Calu3 (cell line): ENCODE results near the gene FBP1. TPM values are rescaled to one million over a fixed set of nuclear protein-coding genes. Genes with fewer than 3 reads are reported as not detected.

Source experiments
- BruUV-seq: library from RNA; stranded (reverse); fragments of 400-500 nt; replicated peaks from 2 replicates; lab custom pipeline; 2021; lab: Mats Ljungman, UMichigan
- CTCF ChIA-PET: fragments of 300-600 bp; sonication (Branson Sonifier 250); formaldehyde crosslinking; loops from one replicate; lab custom pipeline; 2022; ENCODE audit warnings: antibody characterized with exemption; lab: Charles Lee
- DNase-seq: peaks from one replicate; pipeline ENCODE4 v3.0.0; 2022
- H3K27ac Mint-ChIP-seq: one replicate; pipeline ENCODE4 v1.8.0; 2022; ENCODE audit warnings: mixed read lengths; ENCODE audit not compliant: unreplicated experiment
- H3K27me3 Mint-ChIP-seq: one replicate; pipeline ENCODE4 v1.8.0; 2022; ENCODE audit warnings: mixed read lengths; ENCODE audit not compliant: unreplicated experiment
- H3K36me3 Mint-ChIP-seq: one replicate; pipeline ENCODE4 v1.8.0; 2022; ENCODE audit warnings: mild to moderate bottlenecking, moderate library complexity, mixed read lengths; ENCODE audit not compliant: insufficient read depth, unreplicated experiment
- H3K4me1 Mint-ChIP-seq: one replicate; pipeline ENCODE4 v1.8.0; 2022; ENCODE audit warnings: mild to moderate bottlenecking, low read depth, mixed read lengths; ENCODE audit not compliant: unreplicated experiment
- H3K4me3 Mint-ChIP-seq: one replicate; pipeline ENCODE4 v1.8.0; 2022; ENCODE audit warnings: mild to moderate bottlenecking, low read depth, moderate library complexity, mixed read lengths; ENCODE audit not compliant: unreplicated experiment
- H3K9me3 Mint-ChIP-seq: one replicate; pipeline ENCODE4 v1.8.0; 2022; ENCODE audit warnings: low read depth, mixed read lengths; ENCODE audit not compliant: unreplicated experiment
- CTCF ChIP-seq: fragments of 200-600 bp; IDR thresholded peaks from one replicate; pipeline ENCODE4 v1.8.0; 2022; ENCODE audit warnings: antibody characterized with exemption; ENCODE audit not compliant: unreplicated experiment
- intact Hi-C: fragments of 100-400 bp; cut with micrococcal nuclease; formaldehyde crosslinking; loops from one replicate; pipeline ENCODE4 v1.10.0; 2022; ENCODE audit not compliant: unreplicated experiment
- total RNA-seq: library from RNA; stranded (reverse); gene quantifications from 2 replicates; pipeline ENCODE4 v1.2.3, GENCODE V29; 2022

Gene FBP1
- total RNA-seq, 1 experiment from 2014 or later = 7.7 TPM

DNA sequence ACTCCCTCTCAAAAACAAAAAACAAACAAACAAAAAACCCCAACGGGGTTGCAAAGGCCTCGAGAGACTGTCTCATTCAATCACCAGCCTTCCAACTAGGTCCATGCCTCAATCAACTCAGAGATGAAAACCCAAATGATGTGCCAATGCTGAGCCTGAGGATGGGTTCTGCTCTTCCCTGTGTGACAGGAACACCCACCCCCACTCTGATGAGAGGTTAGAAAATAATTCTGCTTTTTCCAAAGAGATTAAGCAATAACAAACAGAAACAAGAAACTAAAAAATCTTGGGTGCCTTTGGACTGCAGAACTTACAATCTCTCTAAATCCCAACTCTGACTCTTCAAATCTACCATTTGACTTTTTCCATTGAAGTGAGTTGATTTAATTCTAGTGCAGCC, 25.5 kb upstream of the FBP1 start:
- H3K4me1 Mint-ChIP-seq = peaks cover 21% of the 10 kb centered on the region
- DNase-seq = no peak
- intact Hi-C loops = loop anchor here (5.0 kb wide), 1 partner anchor 462 kb away; no protein-coding TSS in a partner anchor
- no peak overlapping the region for H3K27ac Mint-ChIP-seq
- no peaks in the 10 kb centered on the region for H3K9me3 Mint-ChIP-seq
- TF ChIP-seq CTCF = no peak
- CTCF ChIA-PET = no interaction called here
- no peaks in the 10 kb centered on the region for H3K36me3 Mint-ChIP-seq
- H3K4me3 Mint-ChIP-seq = no peak overlapping the region
- BruUV-seq = no TSS peak
- H3K27me3 Mint-ChIP-seq = no peaks in the 10 kb centered on the region

- no peak overlapping the region for H3K4me3 Mint-ChIP-seq
- no peaks in the 10 kb centered on the region for H3K9me3 Mint-ChIP-seq
- no peaks in the 10 kb centered on the region for H3K27me3 Mint-ChIP-seq
- H3K4me1 Mint-ChIP-seq = peaks cover 15% of the 10 kb centered on the region
- no TSS peak for BruUV-seq
- H3K27ac Mint-ChIP-seq = no peak overlapping the region
- DNase-seq = no peak
- CTCF ChIA-PET = interaction anchor here (0.7 kb wide), 1 partner anchor 30 kb away, joined by 4 read pairs; no protein-coding TSS in a partner anchor
- H3K36me3 Mint-ChIP-seq = no peaks in the 10 kb centered on the region
- intact Hi-C loops = no loop called here
- TF ChIP-seq CTCF = no peak
Observed at GRCh38 chr9:94663640-94664039, 24.3 kb upstream of the FBP1 start.

GRCh38 chr9:94663140-94663539, 23.8 kb upstream of the FBP1 start:
- H3K27me3 Mint-ChIP-seq = no peaks in the 10 kb centered on the region
- TF ChIP-seq CTCF = no peak
- BruUV-seq = no TSS peak
- DNase-seq = no peak
- no peaks in the 10 kb centered on the region for H3K36me3 Mint-ChIP-seq
- CTCF ChIA-PET = interaction anchor here (0.7 kb wide), 1 partner anchor 30 kb away, joined by 4 read pairs; no protein-coding TSS in a partner anchor
- H3K4me3 Mint-ChIP-seq = no peak overlapping the region
- intact Hi-C loops = no loop called here
- H3K4me1 Mint-ChIP-seq = peaks cover 10% of the 10 kb centered on the region
- no peaks in the 10 kb centered on the region for H3K9me3 Mint-ChIP-seq
- H3K27ac Mint-ChIP-seq = no peak overlapping the region

- peaks cover 7% of the 10 kb centered on the region for H3K4me1 Mint-ChIP-seq
- no peak overlapping the region for H3K27ac Mint-ChIP-seq
- no peak for DNase-seq
- H3K36me3 Mint-ChIP-seq = no peaks in the 10 kb centered on the region
- no peak for TF ChIP-seq CTCF
- no TSS peak for BruUV-seq
- no peaks in the 10 kb centered on the region for H3K9me3 Mint-ChIP-seq
- CTCF ChIA-PET = no interaction called here
- H3K27me3 Mint-ChIP-seq = peaks cover 19% of the 10 kb centered on the region
- no peak overlapping the region for H3K4me3 Mint-ChIP-seq
- intact Hi-C loops = no loop called here
Observed at GRCh38 chr9:94657021-94657725, 17.9 kb upstream of the FBP1 start.
